Measurements from ENCODE around the gene RFX2.

RFX2 gene

DNA sequence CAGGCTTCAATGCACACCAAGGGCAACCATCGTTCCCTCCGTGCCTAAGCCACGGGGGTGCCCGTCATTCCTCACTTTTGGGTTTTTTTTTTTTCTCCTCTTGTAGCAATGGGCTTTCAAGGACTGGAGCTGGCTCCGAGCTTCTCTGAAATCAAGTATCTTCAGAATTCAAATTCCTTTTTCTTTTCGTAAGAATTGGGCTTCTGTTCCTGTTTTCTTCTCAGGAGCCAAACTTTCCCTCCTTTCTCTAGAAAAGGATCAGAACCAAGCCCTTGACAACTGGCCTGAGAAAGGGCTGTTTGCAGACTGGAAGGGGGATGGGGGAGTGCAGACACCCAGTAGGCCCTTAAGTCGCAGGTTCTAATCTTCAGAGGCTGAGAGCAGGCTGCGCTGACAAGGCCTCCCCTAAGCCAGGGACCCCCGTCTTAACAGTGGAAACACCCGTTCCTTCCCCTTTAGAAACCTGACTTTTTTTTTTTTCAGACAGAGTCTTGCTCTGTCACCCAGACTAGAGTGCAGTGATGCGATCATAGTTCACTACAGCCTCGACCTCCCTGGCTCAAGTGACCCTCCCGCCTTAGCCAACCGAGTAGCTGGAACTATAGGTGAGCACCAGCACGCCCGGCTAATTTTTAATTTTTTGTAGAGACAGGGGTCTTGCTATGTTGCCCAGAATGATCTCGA, 51.6 kb downstream of the RFX2 start:
- DNase-seq = no peak

DNA sequence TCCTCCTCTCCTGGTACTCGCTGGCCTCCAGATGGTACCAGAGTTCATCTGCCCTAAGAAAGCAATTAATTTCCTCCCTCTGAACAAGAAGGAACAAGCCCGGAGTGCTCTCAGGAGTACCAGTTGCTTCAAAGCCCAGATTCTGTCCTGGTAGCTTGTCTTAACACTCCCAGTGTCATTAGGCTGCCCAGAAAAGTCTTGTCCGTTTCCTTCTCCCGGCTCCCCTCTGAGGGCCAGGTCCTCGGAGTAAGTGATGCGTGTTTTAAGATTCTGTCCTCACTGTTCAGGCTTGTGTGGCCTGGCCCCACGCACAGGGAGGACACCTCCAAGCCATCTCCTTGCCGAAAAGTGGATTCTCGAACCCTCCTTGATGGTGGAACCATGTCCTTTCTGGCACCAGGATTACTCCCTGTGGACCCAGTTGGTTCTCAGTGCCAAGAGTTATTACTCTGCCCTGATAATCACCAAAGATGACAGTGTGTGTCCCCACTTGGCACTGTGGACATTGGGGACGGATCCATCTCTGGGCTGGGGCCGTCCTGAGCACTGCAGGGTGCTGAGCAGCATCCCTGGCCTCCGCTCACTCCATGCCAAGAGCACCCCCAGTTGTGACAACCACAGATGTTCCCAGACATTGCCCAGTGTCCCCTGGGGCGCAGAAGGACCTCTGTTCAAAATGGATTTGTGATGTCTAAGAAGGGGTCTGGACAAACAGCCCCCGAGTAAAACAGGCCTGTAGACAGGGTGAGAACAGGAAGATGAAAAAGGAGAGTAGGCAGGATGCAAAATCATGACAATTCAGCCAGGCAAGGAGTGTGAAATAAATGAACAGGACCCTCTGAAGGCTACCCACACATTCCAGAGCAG, 52.4 kb downstream of the RFX2 start:
- no peak for DNase-seq

DNA sequence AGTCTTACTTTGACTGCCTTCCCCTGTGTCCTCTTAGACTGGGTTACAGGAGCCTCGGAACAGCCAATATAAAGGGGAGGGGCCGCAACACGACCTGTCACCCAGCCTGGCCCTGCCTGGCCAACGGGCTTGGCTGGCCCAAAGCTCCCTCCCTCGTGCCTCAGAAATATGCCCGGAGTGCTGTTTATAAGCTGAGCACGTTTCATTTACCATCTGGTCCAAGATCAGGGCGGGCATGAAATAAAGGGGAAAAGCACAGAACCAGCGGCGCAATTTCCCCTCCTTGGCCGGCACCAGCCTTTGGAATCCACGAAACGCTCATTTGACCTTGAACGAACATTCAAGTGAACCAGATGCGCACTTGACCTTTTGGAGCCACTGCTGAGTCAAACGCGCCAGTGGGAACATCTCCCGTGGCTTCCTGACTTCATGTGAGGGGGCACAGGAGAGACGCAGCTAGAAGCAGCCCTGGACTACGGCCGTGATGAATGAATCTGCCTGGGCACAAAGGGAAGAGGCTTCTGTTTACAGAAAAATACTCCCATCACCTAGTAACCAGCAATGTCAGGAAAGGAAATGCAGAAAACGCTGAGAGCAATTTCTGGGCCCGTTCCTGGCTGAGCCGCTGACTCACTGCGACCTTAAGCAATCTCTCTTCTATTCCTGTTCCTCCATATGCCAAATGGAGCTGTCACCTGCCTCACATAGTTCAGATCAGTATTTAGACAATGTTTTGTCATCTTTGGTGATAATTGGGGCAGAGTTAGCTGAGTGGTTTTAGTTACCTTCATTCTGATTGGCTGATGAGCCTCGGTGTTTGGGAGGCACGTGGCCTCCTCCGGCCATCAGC, 53.3 kb downstream of the RFX2 start:
- peak; percentile 80 for DNase-seq

DNA sequence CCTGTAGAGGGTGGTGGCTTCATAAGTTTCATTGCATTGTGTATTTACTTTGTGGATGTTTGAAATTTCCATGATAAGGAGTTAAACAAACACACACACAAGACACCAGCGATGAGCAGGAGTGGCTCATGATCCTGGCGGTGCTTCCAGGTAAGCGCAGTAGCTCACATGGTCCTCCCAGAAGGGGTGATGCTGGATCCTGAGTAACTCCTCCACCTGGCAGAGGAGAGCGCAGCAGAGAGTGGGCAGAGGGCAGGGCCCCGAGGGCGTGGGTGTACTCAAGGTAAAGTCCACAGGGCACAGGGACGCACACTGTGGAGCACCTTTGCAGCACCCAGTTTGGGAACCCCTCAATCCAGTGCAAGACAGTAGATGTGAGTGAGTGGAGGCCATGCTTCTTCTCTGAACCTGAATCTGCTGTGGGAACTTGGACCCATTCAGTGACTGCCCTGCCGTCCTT, 54.0 kb downstream of the RFX2 start:
- DNase-seq = no peak

DNA sequence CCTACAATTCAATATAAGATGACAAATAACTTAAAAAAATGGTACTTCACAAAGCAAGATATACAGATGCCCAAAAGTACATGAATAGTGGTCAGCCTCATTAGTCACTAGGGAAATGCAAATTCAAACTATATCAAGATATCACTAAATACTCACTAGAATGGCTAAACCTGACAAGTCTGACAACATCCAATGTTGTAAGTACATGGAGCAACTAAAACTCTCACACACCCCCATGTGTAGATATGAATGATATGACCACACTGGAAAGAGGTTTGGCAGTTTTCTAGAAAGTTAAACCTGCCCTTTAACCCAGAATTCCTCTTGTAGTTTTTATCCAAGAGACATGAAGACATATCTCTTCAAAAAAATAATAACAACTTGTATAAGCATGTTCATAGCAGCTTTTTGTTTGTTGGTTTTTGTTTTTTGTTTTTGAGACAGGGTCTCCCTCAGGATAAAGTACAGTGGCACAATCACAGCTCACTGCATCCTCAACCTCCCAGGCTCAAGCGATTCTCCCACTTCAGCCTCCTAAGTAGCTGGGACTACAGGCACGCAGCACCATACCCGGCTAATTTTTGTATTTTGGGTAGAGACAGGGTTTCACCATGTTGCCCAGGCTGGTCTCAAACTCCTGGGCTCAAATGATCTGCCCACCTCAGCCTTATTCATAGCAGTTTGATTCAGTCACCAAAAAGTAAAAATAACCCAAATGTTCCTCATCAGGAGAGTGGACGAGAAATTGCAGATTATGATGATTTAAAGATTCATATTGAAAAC, 55.1 kb downstream of the RFX2 start:
- DNase-seq = no peak

DNA sequence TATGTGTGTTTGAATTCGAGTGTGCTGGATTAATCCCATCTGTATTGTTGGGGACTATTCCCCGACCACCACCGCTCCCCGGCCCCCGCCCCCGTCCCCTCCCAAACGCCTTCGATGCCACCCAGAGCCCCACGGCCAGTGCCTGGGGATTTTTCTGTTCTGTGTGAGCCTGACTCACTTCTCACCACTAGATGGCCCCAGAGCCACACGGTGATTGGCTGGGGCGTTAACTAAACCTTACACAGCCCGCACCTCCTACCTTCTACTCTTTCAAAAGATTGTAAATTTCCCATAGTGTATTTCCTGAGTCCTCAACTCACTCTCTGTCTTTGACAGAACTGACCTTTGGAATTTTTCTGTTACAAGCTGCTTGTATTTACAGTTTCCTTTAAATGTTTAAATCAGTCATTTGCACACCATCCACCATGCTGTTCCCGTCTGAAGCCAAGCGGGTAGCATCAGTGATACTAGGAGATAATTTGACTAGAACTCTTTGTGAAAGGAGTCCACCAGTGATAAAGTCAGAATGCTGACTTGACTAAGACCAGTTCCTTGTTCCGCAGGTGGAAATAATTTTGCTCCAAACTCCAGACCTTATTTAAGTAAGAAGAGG, 61.4 kb downstream of the RFX2 start:
- DNase-seq = peak; percentile 74

DNA sequence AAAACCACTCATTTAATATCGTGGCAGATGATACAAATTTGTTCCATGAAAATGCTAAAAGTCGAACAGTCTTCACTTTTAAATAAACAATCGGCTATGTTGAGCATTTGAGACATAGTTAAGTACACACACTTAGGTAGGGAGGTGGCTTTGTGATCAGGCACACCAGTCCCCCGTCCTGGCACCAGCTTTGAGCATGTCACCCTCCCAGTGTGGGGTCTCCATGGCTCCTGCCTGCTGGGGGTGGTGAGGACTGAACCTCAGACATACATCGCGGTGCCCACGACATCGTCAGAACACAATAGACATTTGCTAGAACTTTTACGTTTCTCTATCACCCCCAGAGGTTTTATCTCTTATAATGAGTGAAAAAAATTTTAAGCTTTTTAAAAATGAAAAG, 62.0 kb downstream of the RFX2 start:
- DNase-seq = no peak

DNA sequence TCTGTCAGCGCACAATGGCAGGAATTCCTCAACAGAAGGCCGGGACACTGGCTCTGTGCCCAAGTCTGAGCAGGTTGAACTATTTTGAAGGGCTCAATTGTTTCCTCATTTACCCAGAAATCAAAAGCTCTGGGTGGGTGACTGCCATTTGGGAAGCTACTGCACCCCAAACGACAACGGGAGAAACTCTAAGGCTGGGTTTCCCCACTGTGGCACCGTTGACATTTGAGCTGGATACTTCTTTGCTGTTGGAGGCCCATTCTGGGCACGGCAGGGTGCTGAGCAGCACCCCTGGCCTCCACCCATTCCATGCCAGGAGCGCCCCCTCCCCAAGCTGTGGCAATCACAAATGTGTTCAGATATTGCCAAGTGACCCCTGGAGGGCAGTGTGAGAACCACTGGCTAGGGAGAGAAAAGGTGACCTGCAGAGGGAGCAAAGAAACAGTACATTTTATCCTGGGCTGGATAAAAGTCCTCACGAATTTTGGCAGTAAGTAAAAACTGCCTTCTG, 62.5 kb downstream of the RFX2 start:
- DNase-seq = no peak

DNA sequence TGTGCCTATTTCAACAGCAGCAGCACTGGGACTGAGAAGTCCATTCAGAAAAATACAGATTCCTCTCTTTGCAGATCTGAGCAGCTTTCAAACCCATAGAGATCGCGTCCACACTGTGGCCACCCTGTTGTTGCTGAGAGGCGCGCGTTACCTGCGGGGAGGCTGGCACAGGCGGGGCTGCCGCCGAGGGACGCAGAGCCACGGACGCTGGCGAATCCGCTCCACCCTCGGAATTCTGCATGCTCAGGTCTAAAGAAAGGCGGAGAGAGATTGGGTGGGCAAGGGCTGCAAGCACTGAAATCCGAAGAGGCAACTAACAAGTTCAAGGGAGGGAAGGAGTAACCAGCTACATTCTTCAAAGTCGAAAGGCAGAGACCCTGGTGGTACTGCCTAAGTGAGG, 63.0 kb downstream of the RFX2 start:
- no peak for DNase-seq

DNA sequence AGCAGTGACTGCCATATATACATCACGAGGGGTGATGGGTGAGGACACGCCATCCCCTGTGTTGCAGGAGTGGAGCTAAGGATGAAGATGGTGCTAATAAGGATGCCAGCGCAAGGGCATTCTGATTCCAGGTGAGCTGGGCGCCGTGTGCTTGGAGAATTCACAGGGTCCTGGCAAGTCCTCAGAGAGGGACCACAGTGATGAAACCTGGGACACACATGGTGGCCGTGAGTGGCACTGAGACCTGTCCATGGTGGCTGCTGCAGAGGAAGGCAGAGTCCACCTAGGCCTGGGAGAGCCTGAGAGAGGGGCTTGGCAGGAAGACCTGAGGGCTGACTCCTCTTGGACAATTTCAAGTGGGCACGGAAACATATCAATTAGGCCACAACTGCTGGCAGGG, 65.2 kb downstream of the RFX2 start:
- DNase-seq = no peak

DNA sequence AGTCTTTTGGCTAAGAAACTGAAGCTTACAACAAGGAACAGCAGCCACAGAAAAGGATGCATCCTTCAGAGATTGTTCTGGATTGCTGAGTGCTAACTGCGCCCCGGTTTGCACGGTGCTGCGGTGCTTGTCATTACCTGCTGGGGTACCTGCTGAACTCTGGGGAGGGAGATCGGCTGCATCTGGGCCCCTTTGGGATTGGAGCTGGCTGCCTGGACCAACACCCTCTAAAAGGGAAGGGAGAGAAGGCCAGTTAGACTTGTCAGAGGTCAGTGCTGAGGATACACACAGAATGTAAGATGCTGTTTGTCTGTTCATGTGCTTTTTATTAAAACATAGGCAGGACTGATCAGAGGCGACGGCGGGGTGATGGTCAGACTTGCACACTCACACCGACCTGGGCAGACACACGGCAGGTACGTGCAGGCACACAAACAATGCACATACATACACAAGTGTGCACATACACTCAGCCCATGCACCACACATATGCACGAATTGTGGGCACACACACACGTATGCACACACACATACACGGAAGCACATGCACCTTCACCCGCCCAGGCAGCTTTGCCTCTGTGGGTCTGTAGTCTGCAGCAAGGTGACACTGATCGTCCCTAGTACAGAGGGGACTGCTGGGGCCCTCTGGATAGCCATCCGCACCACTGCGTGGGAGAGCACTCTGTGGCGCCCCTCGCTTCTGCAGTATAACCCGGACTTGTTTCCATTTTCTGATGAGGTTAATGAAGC, 66.1 kb downstream of the RFX2 start:
- DNase-seq = no peak

DNA sequence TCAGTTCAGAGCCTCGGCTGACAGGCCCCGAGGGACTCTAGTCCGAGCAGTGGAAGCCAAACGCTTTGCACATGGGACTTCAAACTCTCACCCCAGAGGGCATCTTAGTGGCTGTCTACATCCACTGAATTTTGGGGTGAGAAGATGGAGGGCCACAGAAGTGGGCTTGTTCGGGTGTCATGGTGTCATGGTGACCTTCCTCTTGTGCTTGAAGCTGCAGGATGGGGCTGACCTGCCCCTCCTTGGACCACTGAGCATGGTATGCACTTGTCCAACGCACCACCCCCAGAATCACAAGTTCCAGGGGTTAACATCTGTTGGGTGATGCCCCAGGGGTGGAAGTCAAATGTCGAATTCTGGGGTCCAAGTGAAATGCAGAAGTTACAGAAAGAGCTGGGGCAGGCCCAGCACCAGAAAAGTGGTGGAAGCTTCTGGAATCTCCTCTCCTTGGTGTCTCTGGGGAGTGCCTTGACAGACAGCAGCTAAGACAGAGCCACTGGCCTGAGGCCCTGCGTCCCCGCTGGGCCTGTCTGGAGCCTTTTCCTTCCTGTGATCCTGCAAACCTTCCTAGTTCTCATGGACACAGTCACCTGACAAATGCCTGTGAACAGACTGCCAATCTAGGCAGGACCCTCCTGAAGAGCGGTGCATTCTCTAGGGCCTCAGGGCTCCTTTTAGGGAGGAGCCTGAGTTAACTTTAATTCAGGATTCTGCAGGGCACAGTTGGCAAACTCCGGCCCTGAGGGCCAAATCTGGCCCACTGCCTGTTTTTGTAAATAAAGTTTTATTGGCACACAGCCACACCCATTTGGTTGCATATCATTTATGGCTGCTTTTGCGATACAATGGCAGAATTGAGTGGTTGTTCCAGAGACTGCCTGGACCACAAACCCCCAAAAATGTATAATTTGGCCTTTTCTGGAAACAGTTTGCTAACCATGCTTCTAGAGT, 67.2 kb downstream of the RFX2 start:
- DNase-seq = no peak

DNA sequence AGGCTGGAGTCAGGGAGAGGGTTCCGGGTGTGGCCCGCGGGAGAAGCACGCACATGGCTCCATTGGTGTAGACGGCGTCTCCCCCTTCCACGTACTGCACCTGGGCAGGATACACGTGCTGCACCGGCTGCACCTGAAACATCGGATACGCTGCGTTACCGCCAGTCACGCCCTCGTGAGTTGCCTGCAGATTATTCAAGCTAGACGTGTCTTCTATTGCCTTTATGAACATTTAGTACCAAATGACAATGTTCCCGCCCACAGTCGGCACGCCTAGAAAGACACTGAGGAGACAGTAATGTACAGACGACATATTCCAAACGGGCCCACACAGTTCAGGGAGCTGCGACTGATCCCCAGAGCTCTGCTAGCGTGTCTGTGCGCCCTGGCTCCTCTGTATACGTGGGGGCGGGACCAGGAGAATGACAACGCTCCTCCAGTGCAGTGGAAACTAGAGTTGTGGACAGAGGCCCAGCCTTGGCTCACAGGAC, 68.3 kb downstream of the RFX2 start:
- no peak for DNase-seq

DNA sequence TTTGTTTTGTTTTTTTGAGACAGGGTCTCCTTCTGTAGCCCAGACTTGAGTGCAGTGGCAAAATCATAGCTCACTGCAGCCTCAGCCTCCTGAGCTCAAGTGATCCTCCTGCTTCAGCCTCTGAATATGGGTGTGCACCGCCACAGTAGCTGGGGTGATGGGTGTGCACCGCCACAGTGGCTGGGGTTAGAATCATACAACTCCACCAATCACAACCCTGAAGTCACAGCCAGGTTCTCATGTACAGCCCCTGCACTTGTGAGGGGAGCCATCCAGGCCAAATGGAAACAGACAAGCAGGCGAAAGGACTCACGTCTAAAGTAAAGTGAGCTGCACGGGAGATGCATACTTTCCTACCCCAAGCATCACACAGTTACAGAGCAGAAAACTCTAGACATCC, 69.2 kb downstream of the RFX2 start:
- no peak for DNase-seq

DNA sequence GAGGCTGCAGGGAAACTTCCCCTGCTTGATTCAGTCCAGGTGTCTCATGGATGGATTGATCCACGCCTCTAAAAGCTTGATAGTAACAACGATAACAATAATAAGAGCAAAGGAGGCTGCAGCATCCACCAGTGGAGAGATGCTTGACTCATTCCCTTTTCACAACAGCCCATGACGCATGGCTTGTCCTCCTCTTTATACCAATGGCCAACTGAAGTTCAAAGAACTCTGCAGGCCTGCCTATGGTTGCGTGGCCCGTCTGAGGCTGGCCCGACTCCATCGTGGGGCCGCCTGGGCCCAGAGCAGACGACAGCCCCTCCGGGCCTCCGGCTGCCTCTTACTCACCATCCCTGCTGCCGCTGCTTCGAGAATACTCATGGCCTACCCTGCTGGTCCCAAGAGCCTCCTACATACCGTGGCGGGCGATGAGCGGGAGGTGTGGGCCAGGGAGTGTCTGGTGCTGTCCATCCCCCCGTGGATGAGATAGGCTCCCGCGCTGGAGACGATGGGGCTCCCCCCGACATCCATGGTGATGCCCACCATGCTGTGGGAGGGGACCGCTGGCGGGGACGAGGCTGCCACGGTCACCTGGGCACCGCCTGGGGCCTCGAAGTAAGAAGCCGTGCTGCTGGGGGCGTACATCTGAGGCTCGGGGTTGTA, 70.6 kb downstream of the RFX2 start:
- DNase-seq = no peak

DNA sequence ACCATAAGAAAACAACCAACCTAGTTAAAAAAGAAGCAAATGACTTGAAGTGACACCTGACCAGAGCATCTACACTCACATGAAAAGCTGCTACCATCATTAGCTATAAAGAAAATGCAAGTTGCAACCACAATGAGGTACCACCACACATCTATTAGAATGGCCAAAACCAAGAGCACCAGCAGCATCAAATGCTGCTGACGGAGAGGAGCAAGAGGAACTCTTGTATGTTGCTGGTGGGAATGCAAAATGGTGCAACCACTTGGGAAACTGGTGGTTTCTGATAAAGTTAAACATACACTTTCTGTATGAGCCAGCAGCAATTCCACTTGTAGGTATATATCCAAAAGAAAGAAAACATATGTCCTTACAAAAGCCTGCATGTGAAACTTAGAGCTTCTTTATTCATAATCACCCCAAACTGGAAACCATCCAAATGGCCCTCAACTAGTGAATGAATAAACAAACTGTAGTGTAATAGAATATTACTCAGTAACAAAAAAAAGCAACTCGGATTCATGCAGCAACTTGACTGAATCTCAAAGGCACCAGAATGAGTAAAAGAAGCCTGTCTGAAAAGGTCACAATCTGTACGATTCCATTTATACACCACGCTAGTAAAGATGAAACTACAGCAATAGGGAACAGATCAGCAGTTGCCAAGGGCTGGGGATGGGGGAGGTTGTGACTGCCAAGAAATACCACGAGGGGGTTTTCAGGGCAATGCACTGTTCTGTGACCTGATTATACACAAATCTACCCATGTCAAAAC, 71.5 kb downstream of the RFX2 start:
- no peak for DNase-seq

DNA sequence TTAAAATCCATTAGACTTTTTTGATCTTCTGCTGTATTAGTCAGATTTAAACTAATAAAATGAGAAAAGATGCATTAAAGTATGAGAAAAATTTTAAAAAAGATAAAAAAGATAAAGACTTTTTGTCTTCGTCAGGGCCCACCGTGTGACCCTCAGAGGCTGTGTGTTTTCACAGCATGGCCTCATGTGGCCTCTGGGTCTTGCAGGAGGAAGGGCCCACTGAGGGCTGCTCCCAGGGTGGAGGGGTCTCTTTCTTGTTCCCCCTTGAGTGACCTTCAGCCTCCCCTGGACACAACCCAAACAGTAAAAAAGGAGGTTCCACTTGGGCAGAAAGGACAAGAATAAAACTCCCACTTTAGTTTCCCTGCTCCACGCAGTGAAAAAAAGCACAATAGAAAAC, 75.3 kb downstream of the RFX2 start:
- DNase-seq = no peak

DNA sequence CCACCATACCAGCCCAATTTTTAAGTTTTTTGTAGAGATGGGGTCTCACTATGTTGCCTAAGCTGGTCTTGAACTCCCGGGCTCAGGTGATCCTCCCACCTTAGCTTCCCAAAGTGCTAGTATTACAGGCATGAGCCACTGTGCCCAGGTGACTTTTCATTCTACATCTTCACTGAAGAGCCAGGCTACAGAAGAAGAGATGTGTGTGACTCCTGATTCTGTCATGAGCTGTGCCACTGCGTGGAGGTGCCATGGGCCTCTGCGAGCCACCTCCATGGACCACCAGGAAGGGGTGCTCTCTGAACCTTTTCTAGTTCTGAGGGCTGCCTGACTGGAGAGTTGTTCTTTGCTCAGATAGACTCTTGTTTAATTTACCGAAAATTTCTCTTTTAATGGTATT, 75.8 kb downstream of the RFX2 start:
- DNase-seq = no peak

All from CD4-positive, alpha-beta T cell treated with Interleukin-15 for 1 hour (primary cell).